ENCODE data around the gene S100A9.
A peak's percentile ranks its signal among the peaks of the same experiment; 100 is the strongest.

The S100A9 gene

GRCh38 chr1:153390938-153391710 is 33.5 kb downstream of the S100A9 start, which contains the start of gene S100A8:
S100A8 (minus strand) TSS chr1:153391073; CDS start chr1:153390535, 538 bp downstream.
- DNase-seq (ENCODE audit: low read depth) = peak; percentile 2
- TF ChIP-seq, protein P1, sequence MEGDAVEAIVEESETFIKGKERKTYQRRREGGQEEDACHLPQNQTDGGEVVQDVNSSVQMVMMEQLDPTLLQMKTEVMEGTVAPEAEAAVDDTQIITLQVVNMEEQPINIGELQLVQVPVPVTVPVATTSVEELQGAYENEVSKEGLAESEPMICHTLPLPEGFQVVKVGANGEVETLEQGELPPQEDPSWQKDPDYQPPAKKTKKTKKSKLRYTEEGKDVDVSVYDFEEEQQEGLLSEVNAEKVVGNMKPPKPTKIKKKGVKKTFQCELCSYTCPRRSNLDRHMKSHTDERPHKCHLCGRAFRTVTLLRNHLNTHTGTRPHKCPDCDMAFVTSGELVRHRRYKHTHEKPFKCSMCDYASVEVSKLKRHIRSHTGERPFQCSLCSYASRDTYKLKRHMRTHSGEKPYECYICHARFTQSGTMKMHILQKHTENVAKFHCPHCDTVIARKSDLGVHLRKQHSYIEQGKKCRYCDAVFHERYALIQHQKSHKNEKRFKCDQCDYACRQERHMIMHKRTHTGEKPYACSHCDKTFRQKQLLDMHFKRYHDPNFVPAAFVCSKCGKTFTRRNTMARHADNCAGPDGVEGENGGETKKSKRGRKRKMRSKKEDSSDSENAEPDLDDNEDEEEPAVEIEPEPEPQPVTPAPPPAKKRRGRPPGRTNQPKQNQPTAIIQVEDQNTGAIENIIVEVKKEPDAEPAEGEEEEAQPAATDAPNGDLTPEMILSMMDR (IDR thresholded peaks at IDR 0.05; ENCODE audit: low read length, missing control alignments) = no peak
- H3K4me3 ChIP-seq (replicated peaks; ENCODE audit: low read depth, low read length) = no peak within 1 kb of the TSS

DNA sequence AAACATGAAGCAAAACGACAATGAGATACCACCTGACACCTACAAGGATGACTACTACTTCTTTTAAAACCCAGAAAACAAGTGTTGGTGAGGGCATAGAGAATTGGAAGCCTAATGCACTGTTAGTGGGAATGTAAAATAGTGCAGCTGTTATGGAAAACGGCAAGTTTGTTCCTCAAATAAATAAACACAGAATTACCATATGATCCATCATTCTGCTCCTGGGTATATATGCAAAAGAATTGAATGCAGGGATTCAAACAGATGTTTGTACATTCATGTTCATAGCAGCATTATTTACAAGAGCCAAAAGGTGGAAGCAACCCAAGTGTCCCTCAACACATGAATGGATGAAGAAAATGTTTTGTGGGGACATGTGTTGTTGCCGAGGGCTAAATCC is 34.6 kb downstream of the S100A9 start:
- TF ChIP-seq, protein P1 (IDR thresholded peaks at IDR 0.05; ENCODE audit: low read length, missing control alignments) = no peak
- no peak for DNase-seq (ENCODE audit: low read depth)
- no peak overlapping the region for H3K4me3 ChIP-seq (replicated peaks; ENCODE audit: low read depth, low read length)

DNA sequence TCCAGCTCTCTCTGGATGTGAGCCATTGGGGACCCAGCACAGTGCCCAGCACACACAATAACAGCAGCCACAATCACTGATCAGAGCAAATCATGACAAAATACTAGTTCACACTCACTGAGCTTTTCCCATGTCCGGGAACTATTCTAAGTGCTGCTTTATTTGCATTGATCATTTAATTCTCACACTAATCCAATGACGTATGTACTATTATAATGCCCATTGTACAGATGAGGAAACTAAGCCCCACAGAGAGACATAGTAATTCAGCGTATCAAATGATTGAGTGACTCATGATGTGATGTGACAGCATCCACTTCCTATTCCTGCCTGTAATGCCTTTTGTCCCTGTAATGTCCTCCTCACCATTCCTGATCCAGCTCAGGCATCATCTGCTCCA is 35.2 kb downstream of the S100A9 start:
- no peak for DNase-seq (ENCODE audit: low read depth)
- TF ChIP-seq, protein P1 (IDR thresholded peaks at IDR 0.05; ENCODE audit: low read length, missing control alignments) = no peak
- no peak overlapping the region for H3K4me3 ChIP-seq (replicated peaks; ENCODE audit: low read depth, low read length)

DNA sequence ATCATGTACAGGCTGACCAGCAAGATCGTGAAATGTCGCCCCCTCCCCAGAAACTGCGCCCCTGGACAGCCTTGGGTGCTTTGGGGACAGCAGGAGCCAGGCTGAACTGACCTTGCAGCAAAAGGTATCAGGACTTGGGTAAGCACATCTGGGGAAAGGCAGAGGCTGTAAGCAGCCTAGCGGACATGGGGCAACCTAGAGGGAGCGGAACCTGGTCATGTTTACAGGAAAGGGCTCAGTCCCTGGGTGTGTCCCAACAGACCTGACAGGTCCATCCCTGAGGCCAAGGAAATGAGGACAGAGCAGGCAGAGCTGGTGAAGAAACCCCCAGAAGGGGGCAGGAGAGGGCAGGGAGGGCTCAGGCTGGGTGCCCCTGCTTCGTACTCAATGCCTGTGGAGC is 36.3 kb downstream of the S100A9 start:
- no peak overlapping the region for H3K4me3 ChIP-seq (replicated peaks; ENCODE audit: low read depth, low read length)
- no peak for DNase-seq (ENCODE audit: low read depth)
- TF ChIP-seq, protein P1 (IDR thresholded peaks at IDR 0.05; ENCODE audit: low read length, missing control alignments) = no peak

- no peak overlapping the region for H3K4me3 ChIP-seq (replicated peaks; ENCODE audit: low read depth, low read length)
- no peak for DNase-seq (ENCODE audit: low read depth)
These were observed 36.7 kb downstream of the S100A9 start for GRCh38 chr1:153394391-153394790.

DNA sequence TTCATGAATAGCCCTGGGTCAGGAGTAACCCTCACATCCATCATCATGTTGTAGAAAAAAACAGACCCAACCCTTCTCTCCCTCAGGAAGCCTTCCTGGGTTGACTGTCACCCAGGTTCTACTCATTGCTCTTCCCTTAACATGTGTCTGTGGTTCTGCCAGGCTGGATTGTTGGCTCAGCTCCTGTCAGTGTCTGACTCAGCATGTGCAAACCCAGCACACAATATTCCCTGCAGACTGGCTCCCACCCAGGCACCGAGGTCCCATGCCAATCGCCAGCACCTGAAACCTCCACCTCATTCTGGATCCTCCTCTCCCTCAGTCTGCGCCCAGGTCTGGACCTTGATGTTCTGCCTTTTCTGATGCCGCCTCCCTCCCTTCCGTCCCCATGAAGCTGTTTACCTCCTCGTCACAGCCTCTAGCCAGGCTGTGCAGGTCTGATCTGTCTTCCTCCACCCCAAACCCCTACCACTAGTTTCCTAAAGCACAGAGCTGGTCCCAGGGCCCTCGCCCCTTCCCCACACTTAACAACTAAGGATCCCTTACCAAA is 37.6 kb downstream of the S100A9 start:
- TF ChIP-seq, protein P1 (IDR thresholded peaks at IDR 0.05; ENCODE audit: low read length, missing control alignments) = no peak
- no peak for DNase-seq (ENCODE audit: low read depth)
- no peak overlapping the region for H3K4me3 ChIP-seq (replicated peaks; ENCODE audit: low read depth, low read length)

More at GRCh38 chr1:153394391-153394790, 36.7 kb downstream of the S100A9 start:
- TF ChIP-seq, protein P1 (IDR thresholded peaks at IDR 0.05; ENCODE audit: low read length, missing control alignments) = no peak
